Activated naive CD8-positive, alpha-beta T cell (primary cell): ENCODE data around the gene DLG2.
"Not testable (repeated sequence)": the region's sequence is repeated elsewhere in the genome, so short reads cannot be mapped to it uniquely, and the experiment has no call there.

Experiments used
- H3K27ac Mint-ChIP-seq: one replicate; pipeline ENCODE4 v1.8.0; 2021; ENCODE audit warnings: mixed read lengths
- H3K27me3 Mint-ChIP-seq: one replicate; pipeline ENCODE4 v1.8.0; 2021; ENCODE audit warnings: mixed read lengths
- H3K36me3 Mint-ChIP-seq: one replicate; pipeline ENCODE4 v1.8.0; 2021; ENCODE audit warnings: mixed read lengths
- H3K4me1 Mint-ChIP-seq: one replicate; pipeline ENCODE4 v1.8.0; 2021; ENCODE audit warnings: low read depth, mixed read lengths
- H3K4me3 Mint-ChIP-seq: one replicate; pipeline ENCODE4 v1.8.0; 2021; ENCODE audit warnings: mild to moderate bottlenecking, mixed read lengths
- H3K9me3 Mint-ChIP-seq: one replicate; pipeline ENCODE4 v1.8.0; 2021; ENCODE audit warnings: low read depth, mixed read lengths

DLG2 gene

DNA sequence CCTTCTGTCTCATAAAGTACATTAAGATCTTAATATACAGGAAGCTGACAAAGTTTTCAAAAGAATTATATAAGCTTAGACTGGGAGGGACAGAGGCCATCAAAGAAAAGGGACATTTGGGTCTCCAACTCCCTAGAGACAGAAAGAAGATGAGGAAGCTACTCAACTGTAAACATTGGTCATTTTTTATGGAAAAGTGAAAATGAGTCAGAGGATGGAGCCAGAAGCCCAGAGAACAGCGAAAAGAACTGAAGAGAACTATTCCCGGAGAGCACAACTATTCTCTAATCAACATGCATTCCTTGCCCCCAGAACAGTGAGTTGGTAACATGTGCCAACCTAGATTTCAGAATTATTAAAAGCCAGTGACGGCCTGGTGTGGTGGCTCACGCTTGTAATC lies 779.3 kb downstream of the DLG2 start:
- no peaks in the 10 kb centered on the region for H3K27me3 Mint-ChIP-seq
- no peaks in the 10 kb centered on the region for H3K36me3 Mint-ChIP-seq
- H3K9me3 Mint-ChIP-seq = peaks cover 32% of the 10 kb centered on the region
- no peak overlapping the region for H3K27ac Mint-ChIP-seq
- no peak overlapping the region for H3K4me3 Mint-ChIP-seq
- H3K4me1 Mint-ChIP-seq = no peaks in the 10 kb centered on the region

DNA sequence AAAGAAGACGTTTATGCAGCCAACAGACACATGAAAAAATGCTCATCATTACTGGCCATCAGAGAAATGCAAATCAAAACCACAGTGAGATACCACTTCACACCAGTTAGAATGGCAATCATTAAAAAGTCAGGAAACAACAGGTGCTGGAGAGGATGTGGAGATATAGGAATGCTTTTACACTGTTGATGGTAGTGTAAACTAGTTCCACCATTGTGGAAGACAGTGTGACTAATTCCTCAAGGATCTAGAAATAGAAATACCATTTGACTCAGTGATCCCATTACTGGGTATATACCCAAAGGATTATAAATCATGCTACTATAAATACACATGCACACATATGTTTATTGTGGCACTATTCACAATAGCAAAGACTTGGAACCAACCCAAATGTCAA lies 786.9 kb downstream of the DLG2 start:
- H3K36me3 Mint-ChIP-seq, H3K4me3 Mint-ChIP-seq, H3K27me3 Mint-ChIP-seq, H3K4me1 Mint-ChIP-seq, H3K27ac Mint-ChIP-seq: not testable (repeated sequence)
- H3K9me3 Mint-ChIP-seq = peaks cover 37% of the 10 kb centered on the region

DNA sequence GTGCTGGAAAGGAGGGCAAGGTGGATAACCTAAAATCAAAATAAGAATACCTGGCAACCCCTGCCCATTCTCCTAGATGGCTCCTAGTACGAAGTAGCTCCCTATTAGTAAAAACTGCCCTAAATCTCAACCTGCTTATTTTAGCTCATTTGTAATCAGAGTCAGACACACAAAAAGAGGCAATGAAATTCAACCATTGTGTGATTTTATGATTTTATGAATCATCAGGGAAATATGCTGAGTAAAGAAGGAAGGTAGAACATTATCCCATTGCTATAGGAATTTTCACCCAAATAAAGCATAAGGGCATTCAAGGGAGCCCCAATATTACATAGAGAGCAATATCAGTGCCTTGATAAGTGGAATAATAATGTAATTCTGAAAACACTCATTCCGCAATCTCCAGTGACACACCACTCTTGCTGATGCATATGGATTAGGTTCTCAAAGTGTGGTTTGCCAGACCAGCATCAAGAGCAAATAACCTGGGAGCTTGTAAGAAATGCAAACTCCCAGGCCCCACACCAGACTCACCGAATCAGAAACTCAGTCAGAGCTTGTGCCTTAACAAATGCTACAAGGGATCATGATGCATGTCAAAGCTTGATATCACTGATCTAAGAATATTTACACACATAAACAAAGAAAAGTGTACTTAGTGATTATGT lies 789.6 kb downstream of the DLG2 start:
- Mint-ChIP-seq H3K27me3 (no peaks in the 10 kb centered on the region), H3K27ac (no peak overlapping the region), H3K9me3 (peaks cover 17% of the 10 kb centered on the region), H3K36me3 (no peaks in the 10 kb centered on the region), H3K4me1 (no peaks in the 10 kb centered on the region), H3K4me3 (no peak overlapping the region)

DNA sequence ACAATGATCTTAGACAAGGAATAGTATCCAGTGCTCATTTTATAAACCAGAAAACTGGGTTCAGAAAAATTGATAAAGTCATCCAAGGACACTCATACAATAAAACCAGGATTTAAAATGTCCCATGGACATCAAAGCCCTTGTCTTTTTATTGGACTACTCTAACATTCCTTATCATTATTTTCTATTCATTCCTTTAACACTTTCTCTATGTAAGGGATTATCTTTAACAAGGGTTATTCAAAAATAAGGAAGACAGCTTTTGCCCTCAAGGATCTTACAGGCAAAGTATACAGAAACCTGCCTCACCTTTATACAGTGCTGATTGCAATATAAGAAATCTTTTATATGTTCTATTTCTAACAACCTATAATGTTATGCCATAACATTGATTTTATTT lies 790.8 kb downstream of the DLG2 start:
- Mint-ChIP-seq H3K9me3 (peaks cover 9% of the 10 kb centered on the region), H3K4me3 (no peak overlapping the region), H3K27me3 (no peaks in the 10 kb centered on the region), H3K4me1 (no peaks in the 10 kb centered on the region), H3K36me3 (no peaks in the 10 kb centered on the region), H3K27ac (no peak overlapping the region)

DNA sequence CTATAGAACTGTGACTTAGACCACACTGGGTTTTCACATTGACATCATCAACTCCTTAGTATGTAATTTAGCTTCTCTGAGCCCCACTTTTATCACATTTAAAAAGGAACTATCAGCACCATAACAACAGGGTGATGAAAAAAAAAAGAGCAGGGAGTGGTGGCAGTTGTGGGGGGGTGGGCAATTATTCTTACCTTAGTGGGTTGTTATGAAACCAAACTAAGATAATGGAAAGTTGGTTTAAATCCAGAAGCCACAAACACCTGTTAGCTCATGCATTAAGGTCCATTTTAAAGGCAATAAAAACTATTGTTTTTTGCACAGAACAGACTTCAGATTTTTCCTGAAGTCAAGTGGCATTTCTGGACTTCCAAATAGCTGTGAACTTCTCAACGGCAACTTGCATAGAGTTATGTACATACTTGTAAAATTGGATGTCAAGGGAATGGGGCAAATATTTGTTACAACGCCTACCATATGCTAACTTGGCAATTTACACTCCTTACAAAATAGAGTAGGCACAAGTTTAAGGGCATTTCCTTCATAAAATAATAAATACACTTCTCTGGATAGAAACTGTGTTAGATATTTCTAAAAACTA lies 793.6 kb downstream of the DLG2 start:
- peaks cover 9% of the 10 kb centered on the region for H3K9me3 Mint-ChIP-seq
- no peak overlapping the region for H3K27ac Mint-ChIP-seq
- no peak overlapping the region for H3K4me3 Mint-ChIP-seq
- no peaks in the 10 kb centered on the region for H3K27me3 Mint-ChIP-seq
- no peaks in the 10 kb centered on the region for H3K4me1 Mint-ChIP-seq
- no peaks in the 10 kb centered on the region for H3K36me3 Mint-ChIP-seq

DNA sequence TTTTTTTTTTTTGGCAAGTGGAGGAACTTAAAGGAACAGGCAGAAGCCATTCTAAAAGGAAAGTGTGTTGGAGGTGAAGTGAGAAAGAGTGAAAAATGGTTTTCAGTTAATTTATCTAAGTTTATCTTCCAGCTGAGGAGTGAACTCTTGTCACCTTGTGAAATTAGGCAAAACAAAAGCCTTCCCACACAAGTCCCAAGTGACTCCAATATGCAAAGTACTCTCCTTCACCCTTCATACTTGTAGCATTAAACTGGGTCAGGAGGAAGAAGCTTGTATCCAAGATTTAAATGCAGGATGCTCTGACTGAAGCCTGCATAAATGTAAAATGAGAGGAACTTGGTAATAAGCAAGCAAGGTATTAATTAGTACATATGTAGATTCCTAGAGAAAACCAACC lies 796.8 kb downstream of the DLG2 start:
- no peak overlapping the region for H3K27ac Mint-ChIP-seq
- no peaks in the 10 kb centered on the region for H3K9me3 Mint-ChIP-seq
- H3K27me3 Mint-ChIP-seq = no peaks in the 10 kb centered on the region
- H3K36me3 Mint-ChIP-seq = no peaks in the 10 kb centered on the region
- no peak overlapping the region for H3K4me3 Mint-ChIP-seq
- no peaks in the 10 kb centered on the region for H3K4me1 Mint-ChIP-seq

DNA sequence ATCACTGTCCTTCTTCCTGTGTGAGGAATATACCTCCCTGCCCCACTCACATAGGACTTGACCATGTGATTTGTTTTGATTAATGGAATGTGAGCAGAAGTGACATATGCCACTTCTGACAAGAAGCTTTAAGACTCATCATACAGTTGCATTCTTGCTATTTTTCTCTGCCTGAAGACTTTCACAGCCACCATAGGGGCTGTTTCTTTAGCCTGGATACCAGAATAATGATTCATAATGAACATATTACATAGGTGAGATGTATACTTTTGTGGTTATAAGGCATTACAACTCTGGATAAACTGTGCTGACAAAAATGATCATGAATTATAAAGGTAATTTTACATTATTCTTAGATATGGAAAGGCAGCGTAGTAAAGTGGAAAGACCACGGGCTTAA lies 798.0 kb downstream of the DLG2 start:
- H3K4me3 Mint-ChIP-seq = no peak overlapping the region
- H3K4me1 Mint-ChIP-seq = no peaks in the 10 kb centered on the region
- no peaks in the 10 kb centered on the region for H3K9me3 Mint-ChIP-seq
- no peaks in the 10 kb centered on the region for H3K36me3 Mint-ChIP-seq
- no peaks in the 10 kb centered on the region for H3K27me3 Mint-ChIP-seq
- no peak overlapping the region for H3K27ac Mint-ChIP-seq

DNA sequence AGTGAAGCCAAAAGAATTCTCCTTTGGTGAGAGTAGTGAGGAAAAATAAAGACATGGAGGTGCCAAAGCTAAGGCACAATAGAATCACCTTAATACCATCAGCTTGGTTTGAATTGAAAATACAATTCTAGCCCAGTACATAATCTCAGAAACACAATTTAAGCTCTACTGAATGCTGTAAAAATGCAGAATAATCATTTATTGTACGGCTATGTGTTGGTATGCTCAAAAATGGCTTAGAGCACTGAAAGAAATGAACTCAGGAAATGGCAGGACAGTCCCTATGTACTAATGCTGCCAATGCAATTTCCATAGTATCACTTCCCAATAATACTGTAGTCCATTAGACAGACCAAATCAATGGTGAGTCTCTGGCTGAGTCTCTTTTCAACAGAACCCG lies 798.5 kb downstream of the DLG2 start:
- no peak overlapping the region for H3K4me3 Mint-ChIP-seq
- H3K9me3 Mint-ChIP-seq = no peaks in the 10 kb centered on the region
- H3K27me3 Mint-ChIP-seq = no peaks in the 10 kb centered on the region
- H3K27ac Mint-ChIP-seq = no peak overlapping the region
- H3K36me3 Mint-ChIP-seq = no peaks in the 10 kb centered on the region
- no peaks in the 10 kb centered on the region for H3K4me1 Mint-ChIP-seq

DNA sequence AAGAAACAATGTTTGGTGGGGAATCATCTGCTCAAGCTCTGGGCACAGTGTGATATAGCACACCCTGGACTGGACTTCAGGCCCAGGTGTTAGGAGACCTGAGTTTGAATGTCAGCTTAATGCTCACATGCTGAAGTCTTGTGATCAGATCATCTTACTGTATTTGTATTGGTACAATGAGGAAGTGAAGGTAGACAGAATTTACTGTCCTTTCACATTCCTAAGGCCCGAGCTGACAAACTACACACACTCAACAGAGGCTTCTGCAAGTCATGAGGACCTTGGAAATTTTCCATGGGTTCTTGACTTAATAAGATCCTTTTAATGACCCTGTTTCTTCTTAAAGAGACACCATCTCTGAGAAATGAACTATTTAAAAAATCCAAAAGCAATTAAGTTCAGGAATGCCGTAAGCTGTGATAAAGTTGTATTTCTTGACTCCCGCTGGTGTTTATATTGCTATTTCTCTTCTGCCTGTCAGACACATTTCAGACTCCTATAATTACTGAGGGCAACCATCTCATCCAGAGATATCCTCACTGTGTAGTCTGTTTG lies 802.0 kb downstream of the DLG2 start:
- Mint-ChIP-seq H3K9me3 (peaks cover 5% of the 10 kb centered on the region), H3K27me3 (no peaks in the 10 kb centered on the region), H3K4me1 (no peaks in the 10 kb centered on the region)

DNA sequence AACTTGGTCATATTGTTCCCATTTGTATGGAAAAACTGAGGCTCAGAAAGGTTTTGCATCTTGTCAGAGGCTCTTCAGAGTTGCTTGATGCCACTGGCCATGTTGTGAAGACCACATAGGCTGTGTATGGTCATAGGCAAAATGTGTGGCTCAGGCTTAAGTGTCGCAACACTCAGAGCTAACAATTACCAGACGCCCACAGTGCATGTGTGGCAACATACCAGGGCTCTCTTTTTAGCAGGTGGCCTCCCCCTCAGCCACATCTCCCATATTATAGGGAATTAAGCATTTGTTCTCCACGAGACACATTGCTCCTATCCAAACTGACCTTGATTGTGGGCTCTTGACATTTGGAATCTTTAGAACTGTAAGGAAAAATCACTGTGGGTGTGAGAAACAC lies 802.5 kb downstream of the DLG2 start:
- Mint-ChIP-seq H3K9me3 (peaks cover 6% of the 10 kb centered on the region), H3K27ac (no peak overlapping the region), H3K4me1 (no peaks in the 10 kb centered on the region), H3K4me3 (no peak overlapping the region), H3K27me3 (no peaks in the 10 kb centered on the region), H3K36me3 (no peaks in the 10 kb centered on the region)

More for the DNA sequence above, 802.0 kb downstream of the DLG2 start:
- H3K27ac Mint-ChIP-seq = no peak overlapping the region
- H3K36me3 Mint-ChIP-seq = no peaks in the 10 kb centered on the region
- H3K4me3 Mint-ChIP-seq = no peak overlapping the region

DNA sequence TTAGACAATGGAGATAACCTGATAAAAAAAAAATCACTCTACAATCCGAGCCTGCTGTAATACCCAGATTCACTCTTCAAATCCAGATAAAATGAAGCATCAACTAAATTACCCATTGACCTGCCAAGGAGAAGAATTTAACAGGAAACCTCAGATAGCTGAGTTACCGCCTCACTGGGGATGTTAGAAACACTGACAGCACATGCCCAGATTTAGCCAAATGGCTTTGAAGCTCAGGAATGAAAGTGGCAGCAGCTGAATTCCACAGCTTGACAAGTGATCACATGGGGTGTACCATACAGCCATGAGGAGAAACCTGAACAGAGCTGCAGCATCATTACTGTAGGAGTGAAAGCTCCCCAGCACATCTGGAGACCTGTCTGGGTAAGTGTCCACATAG lies 807.6 kb downstream of the DLG2 start:
- Mint-ChIP-seq H3K4me3 (no peak overlapping the region), H3K27ac (no peak overlapping the region), H3K9me3 (peaks cover 12% of the 10 kb centered on the region), H3K27me3 (no peaks in the 10 kb centered on the region), H3K4me1 (no peaks in the 10 kb centered on the region), H3K36me3 (no peaks in the 10 kb centered on the region)

DNA sequence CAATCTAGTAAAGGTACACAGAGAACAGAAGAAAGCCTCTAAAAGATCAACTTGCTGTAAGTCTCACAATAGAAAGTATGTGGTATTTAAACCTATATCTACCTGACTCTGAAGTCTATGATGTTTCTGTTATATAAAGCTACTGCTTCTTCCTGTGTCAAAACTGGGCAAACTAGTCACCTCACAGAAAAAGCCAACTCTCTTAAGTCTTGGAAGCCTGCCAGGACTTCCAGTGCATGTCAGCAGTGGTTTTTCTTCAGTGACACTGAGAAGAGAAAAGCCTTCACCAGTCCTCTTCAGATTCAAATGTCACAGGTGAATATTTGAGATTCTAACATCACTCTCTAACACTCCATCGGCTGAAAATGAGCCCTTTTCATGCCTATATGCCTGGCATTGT lies 808.0 kb downstream of the DLG2 start:
- H3K4me1 Mint-ChIP-seq = no peaks in the 10 kb centered on the region
- no peak overlapping the region for H3K27ac Mint-ChIP-seq
- H3K27me3 Mint-ChIP-seq = no peaks in the 10 kb centered on the region
- H3K36me3 Mint-ChIP-seq = no peaks in the 10 kb centered on the region
- H3K4me3 Mint-ChIP-seq = no peak overlapping the region
- peaks cover 12% of the 10 kb centered on the region for H3K9me3 Mint-ChIP-seq

DNA sequence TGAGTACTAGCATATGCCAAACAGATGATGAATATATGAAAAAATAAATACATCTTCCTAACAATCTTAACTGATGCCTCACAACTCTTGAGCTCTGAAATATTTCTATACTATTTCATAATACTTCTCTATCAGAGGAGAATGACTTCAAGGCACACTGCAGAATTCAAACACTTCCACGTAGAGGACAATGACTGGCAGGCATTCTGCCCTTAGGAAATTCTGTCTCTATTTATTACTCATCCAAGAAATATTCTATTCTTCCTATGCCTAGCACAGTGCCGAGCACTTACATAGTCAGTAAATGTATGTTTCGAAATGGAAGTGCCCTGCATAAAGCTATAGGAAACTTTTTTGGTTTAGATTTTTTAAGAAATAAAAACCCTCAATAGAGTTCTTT lies 809.1 kb downstream of the DLG2 start:
- H3K36me3 Mint-ChIP-seq = no peaks in the 10 kb centered on the region
- H3K4me1 Mint-ChIP-seq = no peaks in the 10 kb centered on the region
- H3K9me3 Mint-ChIP-seq = peaks cover 12% of the 10 kb centered on the region
- no peaks in the 10 kb centered on the region for H3K27me3 Mint-ChIP-seq
- H3K27ac Mint-ChIP-seq = no peak overlapping the region
- no peak overlapping the region for H3K4me3 Mint-ChIP-seq

DNA sequence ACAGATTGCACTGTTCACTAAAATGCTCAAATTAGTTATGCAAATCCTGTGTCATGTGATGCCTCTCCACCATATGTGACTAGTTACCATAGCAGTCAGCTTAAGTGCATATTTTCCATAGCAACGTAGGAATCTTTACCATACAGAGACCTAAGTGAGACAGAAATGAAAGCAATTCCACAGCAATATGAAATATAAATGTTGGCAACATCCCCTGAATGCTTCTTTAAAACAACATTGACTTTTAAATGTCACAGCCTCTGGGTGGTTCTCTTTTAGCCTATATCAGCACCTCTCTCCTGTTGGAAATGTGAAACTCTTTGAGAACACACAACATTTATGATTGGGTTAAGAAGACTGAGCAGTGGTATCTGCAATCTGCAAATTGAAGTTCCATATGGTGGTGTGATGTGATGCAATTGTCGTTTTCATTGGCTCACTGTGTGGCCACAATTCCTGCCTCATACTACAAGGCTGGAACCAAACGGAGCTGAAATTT lies 814.6 kb downstream of the DLG2 start:
- Mint-ChIP-seq H3K4me3 (no peak overlapping the region), H3K36me3 (no peaks in the 10 kb centered on the region)

DNA sequence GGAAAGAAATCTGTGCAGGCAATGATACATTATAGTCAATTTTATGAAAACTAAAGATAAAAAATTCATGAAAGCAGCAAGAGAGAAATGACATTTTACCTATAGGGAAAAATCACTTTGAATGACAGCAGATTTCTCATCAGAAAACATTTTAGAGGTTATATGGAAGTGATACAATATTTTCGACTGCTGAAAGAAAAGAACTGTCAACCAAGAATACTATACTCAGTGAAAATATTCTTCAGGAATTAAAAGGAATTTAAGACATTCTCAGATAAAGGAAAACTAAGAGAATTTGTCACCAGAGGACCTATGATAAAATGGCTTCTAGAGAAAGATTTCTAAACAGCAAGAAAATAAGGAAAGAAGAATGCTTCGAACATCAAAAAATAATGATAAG lies 820.8 kb downstream of the DLG2 start:
- Mint-ChIP-seq H3K27ac (no peak overlapping the region), H3K27me3 (no peaks in the 10 kb centered on the region), H3K4me1 (no peaks in the 10 kb centered on the region), H3K36me3 (no peaks in the 10 kb centered on the region), H3K4me3 (no peak overlapping the region), H3K9me3 (peaks cover 29% of the 10 kb centered on the region)

More for the DNA sequence above, 814.6 kb downstream of the DLG2 start:
- Mint-ChIP-seq H3K4me1 (no peaks in the 10 kb centered on the region), H3K27me3 (no peaks in the 10 kb centered on the region), H3K9me3 (peaks cover 15% of the 10 kb centered on the region), H3K27ac (no peak overlapping the region)

DNA sequence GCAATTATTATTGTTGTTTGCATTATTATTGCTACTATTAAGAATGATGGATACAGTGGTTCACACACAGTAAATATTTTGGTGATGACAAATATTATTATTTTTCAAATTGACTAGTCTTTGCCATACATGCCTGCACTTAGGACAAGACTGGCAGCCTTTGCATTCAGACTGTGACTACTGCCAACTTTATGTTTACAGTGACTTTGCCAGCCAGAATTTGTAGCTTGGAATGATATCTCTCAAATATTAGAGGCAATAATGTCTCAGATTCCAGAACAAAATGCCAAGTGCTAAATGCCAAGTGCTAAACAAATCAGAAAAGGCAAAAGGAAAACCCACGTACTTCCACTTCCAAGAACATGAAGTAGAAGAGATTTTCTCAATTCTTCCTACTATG lies 823.1 kb downstream of the DLG2 start:
- H3K9me3 Mint-ChIP-seq = peaks cover 29% of the 10 kb centered on the region
- H3K27me3 Mint-ChIP-seq = no peaks in the 10 kb centered on the region

More for the DNA sequence above, 823.1 kb downstream of the DLG2 start:
- Mint-ChIP-seq H3K4me1 (no peaks in the 10 kb centered on the region), H3K36me3 (no peaks in the 10 kb centered on the region), H3K27ac (no peak overlapping the region), H3K4me3 (no peak overlapping the region)
